IPS-NIHi7 (cell line): ENCODE measurements around the gene HOXA7.

Experiments used
- DNase-seq: peaks from one replicate; pipeline ENCODE4 v3.0.0; 2012; ENCODE audit warnings: mixed read lengths; ENCODE audit errors: extremely low spot score

HOXA7 gene

DNA sequence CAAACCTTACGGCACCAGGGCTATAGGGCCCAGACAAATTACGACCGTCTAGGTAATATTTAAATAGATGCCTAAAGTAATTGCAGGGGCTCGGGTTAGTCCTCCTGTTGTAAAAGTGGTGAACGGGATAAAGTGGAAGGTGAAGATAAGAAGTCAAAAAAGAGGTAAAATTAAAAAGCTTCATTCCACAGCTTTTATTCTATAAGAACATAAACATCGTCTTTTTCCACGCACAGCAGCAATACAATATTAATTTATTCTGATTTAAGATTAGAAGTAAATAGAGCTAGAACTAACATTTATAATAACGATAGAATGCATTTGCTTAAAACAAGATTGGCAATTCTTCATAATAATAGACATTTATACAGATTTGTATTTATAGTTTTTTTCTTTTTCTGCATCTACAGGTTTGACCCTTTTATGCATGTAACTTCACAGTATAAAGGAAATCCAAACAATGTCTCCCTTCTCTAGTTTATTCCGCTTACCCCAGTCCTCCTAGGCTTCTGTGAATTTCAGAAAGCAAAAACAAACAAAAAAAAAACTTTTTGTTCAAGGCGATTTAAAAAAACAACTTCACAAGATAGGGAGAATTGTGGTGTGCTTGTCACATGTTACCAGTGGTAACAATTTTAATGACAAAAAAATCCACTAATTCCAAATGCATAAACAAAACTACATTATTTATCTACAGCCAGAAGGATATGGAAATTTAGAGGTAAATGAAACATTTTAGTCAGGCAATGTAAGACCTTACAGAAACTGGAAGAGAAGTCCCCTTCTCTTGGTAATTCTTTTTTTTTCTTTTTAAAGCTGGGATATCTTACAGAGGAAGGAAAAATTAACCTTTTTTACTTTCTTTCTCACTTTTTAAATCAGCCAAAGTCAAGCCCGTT lies 14.2 kb upstream of the HOXA7 start:
- no peak for DNase-seq

DNA sequence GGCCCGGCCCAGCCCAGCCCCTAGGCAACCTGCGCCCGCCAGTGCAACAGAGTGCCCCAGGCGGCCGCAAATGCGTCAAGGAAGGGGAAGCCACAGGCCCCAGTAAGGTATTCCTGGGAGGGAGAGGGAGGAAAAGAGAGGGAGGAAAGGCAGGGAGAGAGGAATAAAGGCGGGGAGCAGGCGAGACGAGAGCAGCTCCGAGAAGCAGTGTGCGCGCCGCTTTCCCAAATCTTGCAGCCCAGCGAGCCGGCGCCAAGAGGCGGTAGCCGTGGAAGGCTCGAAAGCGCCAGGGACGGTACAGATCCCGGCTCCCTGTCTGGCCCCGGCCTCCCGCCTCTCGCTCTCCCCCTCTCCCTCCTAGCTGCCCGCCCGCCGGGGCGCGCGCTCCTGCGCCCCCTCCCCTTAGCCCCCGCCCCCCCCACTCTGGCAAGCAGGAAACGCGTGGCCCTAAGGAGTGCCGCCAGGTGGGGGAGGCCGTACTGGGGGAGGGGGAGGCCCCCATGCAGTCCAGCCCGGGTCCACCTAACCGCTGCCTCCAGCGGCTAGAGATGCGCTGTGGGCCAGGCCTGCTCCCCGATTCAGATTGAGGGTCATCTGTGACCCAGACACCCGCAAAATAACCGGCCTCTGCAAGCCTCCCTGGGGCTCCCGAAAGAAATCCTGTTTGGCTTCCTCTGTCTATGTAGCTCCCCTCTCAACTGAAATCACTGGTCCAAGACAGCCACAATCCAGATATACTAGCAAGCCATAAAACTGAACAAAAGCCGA lies 13.4 kb upstream of the HOXA7 start:
- no peak for DNase-seq

DNA sequence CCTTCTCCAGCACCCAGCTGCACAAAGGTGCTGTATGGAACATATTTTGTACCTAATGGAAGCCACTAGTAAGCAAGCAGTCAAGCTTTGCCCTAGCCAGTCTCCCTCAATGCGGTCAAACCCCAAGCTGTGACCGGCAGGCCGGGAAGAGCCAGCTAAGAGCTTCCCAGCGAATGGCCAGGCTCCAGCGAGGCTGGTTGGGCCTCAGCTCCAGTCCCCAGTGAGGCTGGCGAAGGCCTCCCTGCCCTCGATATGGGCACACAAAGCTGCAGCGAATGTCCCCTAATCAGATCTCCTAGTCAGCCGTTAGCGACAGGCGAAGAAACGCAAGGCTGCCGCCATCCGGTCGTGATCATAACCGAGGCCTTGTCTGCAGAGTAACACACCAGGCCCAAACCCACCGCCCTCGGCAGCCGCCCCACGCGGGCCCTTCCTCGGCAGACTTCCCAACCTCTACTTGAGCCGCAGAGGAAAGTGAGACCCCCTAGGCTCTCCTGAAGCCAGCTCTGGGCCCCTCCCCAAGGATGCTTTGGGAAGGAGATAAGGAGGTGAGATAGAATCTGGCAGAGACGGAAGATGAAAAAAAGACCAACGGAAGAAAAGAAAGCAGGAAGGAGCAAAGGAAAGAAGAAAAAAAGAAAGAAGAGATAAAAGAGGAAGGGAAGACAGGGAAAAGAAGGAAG lies 11.9 kb upstream of the HOXA7 start:
- DNase-seq = no peak

DNA sequence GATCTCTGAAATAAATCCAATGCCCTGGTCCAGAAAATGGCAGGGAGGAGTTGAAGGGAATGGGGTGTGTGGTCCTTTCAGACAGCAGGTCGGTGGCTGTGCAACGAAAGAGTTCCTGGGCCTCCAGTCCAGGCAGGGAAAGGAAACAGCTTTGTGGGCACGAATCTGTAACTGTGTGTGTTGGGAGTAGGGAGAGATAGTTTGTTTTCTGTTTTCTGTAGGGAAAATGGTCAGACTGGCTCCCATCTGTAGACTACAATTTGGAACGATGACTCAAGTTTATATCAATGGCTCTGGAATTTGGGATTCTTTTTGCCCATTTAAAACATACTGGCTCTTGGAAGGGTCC lies 11.4 kb upstream of the HOXA7 start:
- DNase-seq = no peak

DNA sequence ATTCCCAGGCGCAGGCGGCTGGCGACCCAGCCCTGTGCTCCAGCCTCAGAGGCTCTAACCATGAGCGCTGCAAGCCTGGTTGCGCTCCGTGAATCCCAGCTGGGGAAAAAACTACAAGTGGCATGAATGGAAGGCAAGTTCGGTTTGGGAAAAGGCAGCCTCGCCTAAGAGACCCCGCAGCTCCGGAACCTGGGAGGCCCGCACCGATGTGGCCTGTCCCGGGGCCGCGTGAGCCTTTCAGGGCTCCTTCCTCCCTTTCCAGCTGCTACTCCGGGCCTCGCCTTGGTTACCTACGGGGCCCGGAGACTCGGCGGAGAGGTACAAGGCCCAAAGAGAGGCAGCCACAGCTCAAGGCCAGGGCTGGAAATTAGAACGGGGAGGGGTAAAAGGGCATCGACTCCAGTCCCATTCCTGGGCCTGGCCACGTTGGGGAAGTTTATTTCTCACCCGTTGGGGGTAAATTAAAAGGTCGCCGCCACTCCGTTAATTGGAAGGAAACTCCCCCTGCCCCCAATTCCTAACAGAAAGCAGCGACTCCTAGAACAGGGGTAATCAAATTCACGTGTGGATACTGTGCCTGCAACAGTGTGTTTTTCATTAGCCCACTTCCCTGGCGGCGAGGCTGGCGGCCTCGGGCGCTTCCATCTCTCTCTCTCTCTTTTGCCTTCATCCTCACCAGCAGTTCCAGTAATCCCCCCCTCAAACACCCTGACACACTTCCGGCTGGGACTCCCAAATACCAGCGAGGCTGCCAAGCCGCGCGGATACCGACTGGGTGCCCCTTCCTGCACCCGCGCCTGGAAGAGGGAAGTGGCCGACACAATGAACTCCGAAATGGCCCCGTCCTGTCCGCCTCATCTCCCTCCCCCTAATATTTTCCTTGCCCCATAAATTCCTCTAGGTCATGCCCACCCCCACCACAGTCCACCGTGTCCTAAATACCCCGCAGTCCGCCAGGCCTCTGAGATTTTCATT lies 10.3 kb upstream of the HOXA7 start:
- DNase-seq = no peak

DNA sequence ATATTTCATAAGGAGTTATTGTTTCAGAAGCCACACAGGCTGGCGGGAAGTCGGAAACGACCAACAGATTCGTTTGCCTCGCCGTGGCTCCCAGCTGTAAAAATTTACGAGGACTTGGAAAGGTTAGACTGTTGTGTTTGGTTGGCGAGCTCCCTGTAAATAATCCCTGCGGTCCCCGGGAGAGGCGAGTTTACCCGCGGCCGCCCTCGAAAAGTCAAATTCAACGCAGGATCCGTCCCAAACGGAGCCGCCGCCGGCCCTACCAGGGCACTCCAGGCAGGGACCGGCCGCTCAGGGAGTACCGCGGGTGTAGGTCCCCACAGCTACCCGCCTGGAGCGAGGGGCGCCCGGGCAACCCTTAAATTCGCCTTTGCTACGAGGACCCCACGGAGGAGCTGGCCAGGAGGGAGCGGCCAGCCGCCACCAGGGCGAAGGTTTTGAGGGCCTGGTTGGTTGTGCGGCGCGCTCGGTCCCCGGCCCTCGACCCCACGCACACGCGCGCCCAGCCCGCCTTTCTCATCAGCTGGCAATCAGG lies 9.6 kb upstream of the HOXA7 start:
- DNase-seq = no peak

DNA sequence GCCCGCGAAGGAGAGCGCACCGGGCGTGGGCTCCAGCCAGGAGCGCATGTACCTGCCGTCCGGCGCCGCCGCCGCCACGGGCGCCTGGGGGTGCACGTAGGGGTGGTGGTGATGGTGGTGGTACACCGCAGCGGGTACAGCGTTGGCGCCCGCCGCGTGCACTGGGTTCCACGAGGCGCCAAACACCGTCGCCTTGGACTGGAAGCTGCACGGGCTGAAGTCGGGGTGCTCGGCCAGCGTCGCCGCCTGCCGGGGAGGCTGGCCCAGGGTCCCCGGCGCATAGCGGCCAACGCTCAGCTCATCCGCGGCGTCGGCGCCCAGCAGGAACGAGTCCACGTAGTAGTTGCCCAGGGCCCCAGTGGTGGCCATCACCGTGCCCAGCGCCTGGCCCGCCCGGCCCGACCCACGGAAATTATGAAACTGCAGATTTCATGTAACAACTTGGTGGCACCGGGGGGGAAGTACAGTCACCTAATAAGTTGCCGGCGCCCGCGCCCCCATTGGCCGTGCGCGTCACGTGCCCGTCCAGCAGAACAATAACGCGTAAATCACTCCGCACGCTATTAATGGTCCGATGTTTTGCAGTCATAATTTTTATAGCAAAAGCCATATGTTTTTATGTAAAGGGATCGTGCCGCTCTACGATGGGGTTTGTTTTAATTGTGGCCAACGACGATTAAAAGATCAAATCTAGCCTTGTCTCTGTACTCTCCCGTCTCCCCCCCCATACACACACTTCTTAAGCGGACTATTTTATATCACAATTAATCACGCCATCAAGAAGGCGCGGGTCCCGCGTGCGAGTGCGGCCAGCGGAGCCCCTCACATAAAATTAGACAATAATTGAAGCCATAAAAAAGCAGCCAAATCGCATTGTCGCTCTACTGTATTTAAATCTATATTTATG lies 8.9 kb upstream of the HOXA7 start, which contains the start of gene HOXA9:
Gene HOXA9, minus strand, starts transcription at position 449 of the 907 bp plus-strand sequence. Its CDS starts 80 bp downstream, at position 369.
- DNase-seq = no peak

DNA sequence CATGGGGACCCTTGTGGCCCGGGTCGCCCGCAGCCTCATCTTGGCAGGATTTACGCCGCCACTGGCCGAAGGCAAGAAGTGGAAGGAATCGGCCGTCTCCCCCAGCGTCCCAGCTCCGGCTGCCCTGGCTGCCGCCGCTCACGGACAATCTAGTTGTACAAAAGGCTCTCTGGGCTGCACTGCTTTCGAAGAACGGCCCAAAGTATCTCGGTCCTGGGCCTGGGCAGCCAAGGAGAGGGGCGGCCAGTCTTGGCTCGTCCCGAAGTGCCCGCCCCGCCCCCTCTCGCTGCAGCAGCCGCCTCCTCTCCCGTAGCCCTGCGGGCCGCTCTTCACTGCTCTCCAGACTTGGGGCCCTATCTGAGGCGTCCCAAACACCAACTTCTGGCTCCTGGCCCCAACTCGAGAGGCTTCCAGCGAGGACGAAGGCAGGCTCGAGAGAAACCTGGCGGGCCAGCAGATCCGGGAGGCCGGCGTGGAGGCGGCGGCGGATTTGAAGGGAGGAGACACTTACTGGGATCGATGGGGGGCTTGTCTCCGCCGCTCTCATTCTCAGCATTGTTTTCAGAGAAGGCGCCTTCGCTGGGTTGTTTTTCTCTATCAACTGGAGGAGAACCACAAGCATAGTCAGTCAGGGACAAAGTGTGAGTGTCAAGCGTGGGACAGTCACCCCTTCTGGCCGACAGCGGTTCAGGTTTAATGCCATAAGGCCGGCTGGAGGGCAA lies 8.1 kb upstream of the HOXA7 start:
- DNase-seq = no peak

DNA sequence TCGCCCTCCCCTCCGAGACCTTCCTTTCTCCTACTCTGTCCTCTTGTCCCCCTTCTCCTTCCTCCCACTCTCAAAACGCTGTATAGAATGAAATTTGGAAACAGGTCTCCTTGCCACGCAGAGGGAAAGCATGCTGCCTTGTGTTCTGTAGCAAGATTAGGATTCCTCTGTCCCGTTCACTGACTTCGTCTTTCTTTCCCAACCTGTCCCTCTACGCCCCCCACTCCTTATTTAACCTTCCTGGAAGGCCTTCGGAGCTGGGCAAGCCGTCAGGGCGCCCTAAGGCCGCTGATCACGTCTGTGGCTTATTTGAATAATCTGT lies 7.5 kb upstream of the HOXA7 start:
- no peak for DNase-seq

DNA sequence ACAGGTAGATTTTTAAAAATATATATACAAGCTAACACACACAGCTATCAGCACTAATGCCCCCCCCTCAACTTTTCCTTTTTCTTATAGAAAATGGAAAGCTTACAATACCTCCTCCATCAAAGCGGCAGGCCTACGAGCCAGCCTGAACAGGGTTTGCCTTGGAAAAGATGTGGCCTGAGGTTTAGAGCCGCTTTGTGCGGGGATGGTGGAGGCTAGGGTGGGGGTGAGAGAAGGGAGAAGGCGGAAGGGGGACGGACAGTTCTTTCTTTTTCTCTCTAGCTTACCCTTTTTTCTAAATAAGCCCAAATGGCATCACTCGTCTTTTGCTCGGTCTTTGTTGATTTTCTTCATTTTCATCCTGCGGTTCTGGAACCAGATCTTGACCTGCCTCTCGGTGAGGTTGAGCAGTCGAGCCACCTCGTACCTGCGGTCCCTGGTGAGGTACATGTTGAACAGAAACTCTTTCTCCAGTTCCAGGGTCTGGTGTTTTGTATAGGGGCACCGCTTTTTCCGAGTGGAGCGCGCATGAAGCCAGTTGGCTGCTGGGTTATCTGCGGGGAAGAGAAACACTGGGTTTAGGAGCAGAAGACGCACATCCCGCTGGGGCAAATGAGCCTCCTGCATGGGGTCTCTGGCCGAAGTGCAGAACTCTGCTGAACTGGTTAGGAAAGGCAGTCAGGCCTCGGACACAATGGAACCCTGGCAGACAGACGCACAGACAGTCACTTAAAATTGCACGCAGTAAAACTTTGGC lies 7.0 kb upstream of the HOXA7 start:
- DNase-seq = no peak

DNA sequence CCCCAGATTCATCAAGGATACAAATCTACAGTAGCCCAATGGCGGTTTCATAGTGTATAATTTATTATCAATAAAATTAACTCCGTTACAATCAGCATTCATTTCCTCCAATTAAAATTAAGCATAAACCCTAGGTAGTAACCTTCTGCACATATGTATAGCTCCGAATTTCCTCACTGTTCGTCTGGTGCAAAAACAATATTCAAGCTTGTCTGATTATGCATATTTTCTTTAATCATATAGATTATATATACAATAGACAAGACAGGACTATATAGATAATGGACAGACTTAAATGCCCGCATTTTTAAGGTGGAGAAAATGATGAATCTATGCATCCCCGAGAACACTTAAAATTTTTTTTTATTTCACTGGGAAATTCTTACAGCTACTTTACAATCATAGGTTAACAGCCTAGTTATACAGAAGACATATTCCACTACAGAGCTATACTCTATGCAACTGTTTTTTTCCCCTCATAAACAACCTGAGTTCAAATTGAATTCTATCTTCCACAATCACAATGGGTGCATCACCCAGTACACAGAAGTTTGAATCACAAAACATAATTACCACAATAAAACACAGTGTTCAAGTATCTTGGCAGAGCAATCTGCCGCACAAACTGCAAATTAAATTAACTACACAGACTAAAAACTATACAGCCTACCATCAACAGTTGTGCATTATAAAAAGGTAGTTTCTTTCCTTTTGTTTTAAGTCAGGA lies 6.2 kb upstream of the HOXA7 start:
- DNase-seq = no peak

DNA sequence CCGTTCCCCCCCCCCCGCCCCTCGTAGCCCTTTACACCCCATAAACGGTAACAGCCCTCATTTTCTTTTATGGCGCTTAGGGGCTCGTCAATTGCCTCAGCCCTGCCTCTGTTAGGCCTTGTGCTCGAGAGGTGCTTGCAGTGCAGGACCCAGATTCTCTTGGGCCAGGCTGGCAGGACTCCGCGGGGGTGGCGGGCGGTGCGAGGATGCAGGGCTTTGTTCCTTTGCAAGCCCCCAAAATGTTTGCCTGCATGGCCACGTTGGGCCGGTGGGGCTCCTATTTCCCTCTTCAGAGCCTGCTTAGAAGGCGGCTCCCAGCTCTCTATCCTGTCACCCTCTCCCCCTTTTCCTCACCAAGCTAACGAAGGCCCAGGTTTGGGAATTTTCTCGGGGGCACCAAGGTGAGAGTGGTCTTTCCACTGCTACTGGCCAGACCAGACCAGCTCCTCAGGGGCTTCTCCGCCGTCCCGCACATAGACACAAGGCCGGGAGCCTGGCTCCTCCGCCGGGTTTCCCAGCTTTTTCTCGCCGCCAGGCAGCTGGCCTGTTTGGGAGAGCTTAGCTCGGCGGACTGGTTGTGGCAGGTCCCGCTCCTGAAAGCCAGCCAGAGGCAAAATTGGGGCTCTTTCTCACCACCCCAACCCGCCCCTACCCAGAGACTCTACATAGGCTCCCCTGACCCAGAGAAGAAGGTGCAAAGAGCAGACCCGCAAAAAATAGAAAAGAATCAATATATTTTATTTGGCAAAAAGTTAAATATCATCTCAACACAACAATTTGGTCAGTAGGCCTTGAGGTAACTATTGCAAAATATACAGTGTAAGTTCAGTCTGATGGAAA lies 5.5 kb upstream of the HOXA7 start:
- DNase-seq = no peak

DNA sequence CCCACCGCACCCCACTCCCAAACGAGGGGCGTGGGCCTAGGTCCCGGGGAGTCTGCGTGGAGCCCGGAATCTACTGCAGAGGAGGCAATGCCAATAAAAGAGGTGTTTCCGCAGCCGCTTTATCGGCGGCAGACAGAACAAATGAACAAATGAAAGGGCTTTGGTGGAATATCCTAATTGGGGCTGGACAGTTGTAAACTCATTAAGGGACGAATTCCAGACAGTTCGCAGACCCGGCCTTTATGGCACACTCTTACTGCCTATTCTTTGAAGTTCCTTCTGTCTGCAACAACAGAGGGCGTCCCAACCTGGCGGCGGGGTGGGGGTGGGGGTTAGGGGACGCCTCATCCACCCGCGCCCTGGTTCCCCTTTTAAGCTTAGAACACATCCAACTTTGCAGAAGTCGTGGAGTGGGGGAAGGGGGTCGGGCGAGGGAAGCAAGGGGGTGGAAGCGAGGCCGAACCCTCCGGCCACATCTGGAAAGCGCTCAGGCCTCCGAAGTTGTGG lies 4.8 kb upstream of the HOXA7 start:
- no peak for DNase-seq

DNA sequence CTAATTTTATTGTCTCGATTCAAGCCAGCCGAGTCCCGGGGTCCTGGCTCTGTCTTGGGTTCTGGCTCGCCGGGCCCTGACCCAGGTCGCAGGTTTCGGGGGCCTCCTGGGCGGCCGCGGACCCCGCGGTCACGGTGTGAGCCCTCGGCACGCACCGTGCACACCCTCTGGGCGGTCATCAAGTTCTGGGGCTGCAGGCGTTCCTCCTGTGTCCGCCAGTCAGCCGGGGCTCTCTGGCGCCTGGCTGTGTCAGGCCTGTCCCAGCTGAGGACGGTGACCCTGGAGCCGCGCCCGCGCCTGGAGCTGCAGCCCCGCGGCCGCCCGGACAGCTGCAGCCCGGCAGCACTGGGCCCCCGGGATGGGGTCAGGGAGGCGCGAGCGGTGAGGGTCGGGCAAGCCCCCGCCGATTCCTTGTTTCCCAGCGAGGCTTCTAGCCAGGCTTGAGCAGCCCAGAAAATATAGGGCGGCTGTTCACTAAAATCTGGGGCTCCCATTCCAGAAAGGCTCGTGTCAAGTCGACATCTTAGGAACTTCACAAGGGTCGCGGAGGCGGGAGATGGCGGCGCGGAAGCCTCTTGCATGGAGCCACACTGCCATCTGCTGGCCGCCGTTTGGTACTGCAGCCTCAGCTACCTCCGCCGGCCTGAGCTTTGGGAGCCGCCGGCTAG lies 4.2 kb upstream of the HOXA7 start:
- DNase-seq = peak; percentile 74

DNA sequence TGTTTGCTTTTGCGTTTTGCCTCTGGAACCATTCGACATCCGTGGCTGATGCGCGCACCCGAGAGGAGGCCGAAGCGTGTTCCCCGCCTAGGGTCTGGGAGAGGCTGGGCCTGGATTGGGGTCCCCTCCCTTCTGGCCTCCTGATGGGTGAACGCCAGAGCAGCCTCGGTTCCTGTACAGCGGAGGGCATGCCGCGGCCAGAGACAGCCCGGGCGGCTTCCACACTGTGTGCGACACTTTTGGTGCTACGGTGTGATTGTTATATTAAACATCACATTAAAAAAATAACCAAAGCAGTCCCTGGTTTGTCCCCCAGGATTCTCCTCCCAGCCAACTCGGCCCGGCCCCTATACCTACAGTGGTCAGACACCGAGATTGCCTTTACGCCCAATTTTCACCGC lies 3.7 kb upstream of the HOXA7 start:
- no peak for DNase-seq
